Gastrocnemius medialis (tissue), 4 donors: ENCODE data around the gene PARP8. TPM values are rescaled to one million over a fixed set of nuclear protein-coding genes. Genes with fewer than 3 reads are reported as not detected.

Experiments
- ATAC-seq, 2 donors: fragments of 150-250 bp; one replicate each; pipeline ENCODE4 v1.9.1; 2016
- DNase-seq, 2 donors: peaks; one replicate each; pipeline ENCODE4 v3.0.0-alpha.2; 2019
- H3K27ac ChIP-seq, 4 donors: fragments of 200-600 bp; sonication (generic); 1 replicate in 1 of 4; 2 replicates in 3 of 4; pipeline ENCODE4 v1.5.1; 2016 to 2018; ENCODE audit warnings: mild to moderate bottlenecking in 2 of 4, moderate library complexity in 1 of 4
- H3K27me3 ChIP-seq, 3 donors: fragments of 200-600 bp; sonication (generic) in 2 of 3; 1 replicate in 1 of 3; 2 replicates in 2 of 3; pipeline versions ENCODE4 v1.5.1 to v1.6.0; 2016 to 2019; ENCODE audit warnings: mild to moderate bottlenecking in 1 of 3, moderate library complexity in 1 of 3
- H3K36me3 ChIP-seq, 2 donors: fragments of 200-600 bp; sonication (generic) in 1 of 2; one replicate each; pipeline ENCODE4 v1.5.1; 2017 to 2018
- H3K4me1 ChIP-seq, 2 donors: fragments of 200-600 bp; sonication (generic) in 1 of 2; one replicate each; pipeline ENCODE4 v1.5.1; 2016 to 2017; ENCODE audit warnings: mild to moderate bottlenecking in 2 of 2
- H3K4me3 ChIP-seq, 4 donors: fragments of 200-600 bp; sonication (generic) in 3 of 4; 1 replicate in 1 of 4; 2 replicates in 3 of 4; pipeline ENCODE4 v1.5.1; 2016 to 2019; ENCODE audit warnings: mild to moderate bottlenecking in 2 of 4
- H3K9me3 ChIP-seq, 3 donors: fragments of 200-600 bp; sonication (generic) in 2 of 3; 1 replicate in 1 of 3; 2 replicates in 2 of 3; pipeline ENCODE4 v1.5.1; 2016 to 2019
- POLR2A ChIP-seq, 2 donors: fragments of 450-650 bp; IDR thresholded peaks; one replicate each; pipeline ENCODE4 v1.6.1; 2017; ENCODE audit warnings: antibody characterized with exemption in 2 of 2, mild to moderate bottlenecking in 2 of 2, moderate library complexity in 2 of 2
- in situ Hi-C, 4 donors: fragments of 200-750 bp; cut with MboI; loops; one replicate each; pipeline versions ENCODE4 v1.15.0 to v1.8.0; 2017; ENCODE audit warnings: low sequenced_read_pairs in 4 of 4
- intact Hi-C: fragments of 100-400 bp; cut with DNase I; formaldehyde crosslinking; loops from one replicate; pipeline ENCODE4 v1.15.1; 2023; ENCODE audit warnings: low total_unique reads
- total RNA-seq, 4 donors: library from RNA; depleted of rRNA; stranded (reverse); fragments of >200 nt; gene quantifications; one replicate each; pipeline versions ENCODE4 v1.1.0 to v1.2.3, GENCODE V29; 2016
- TF ChIP-seq, protein P1 (sequence below), 5 experiments: fragments of 450-650 bp in 3 of 5; fragments of 200-600 bp in 2 of 5; sonication (generic) in 2 of 5; IDR thresholded peaks in 4 of 5; conservative IDR thresholded peaks in 1 of 5; 1 replicate in 4 of 5; 2 replicates in 1 of 5; pipeline ENCODE4 v1.5.1; 2016 to 2019; ENCODE audit warnings: antibody characterized with exemption in 5 of 5, mild to moderate bottlenecking in 3 of 5, moderate library complexity in 3 of 5

PARP8 gene
- total RNA-seq, 4 donors from 2014 or later, result 1.0 to 1.9 (median 1.5) TPM

DNA sequence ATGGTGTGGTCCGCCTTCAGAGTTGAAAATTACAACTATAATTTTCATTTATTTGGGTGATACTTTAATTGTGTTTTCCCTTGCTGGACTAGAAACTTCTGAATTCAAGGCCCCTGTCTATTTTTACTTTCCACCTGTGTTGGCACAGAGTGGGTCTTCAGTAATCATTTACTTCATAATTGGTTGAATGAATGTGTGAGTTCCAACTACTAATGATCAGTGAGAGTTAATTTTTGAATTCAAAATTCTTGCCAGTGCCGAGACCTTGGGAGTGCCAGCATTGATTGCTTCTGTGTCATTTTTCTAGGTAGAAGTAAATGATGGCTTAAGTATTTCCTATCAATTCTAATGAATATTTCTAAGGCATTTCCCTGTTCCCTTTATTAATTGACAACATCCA, 61.4 kb downstream of the PARP8 start:
- Histone ChIP-seq H3K9me3 (no peaks in the 10 kb centered on the region), H3K27me3 (no peaks in the 10 kb centered on the region), H3K4me1 (no peaks in the 10 kb centered on the region), H3K27ac (no peak overlapping the region), H3K4me3 (no peak overlapping the region), H3K36me3 (no peaks in the 10 kb centered on the region)
- TF ChIP-seq, protein P1, sequence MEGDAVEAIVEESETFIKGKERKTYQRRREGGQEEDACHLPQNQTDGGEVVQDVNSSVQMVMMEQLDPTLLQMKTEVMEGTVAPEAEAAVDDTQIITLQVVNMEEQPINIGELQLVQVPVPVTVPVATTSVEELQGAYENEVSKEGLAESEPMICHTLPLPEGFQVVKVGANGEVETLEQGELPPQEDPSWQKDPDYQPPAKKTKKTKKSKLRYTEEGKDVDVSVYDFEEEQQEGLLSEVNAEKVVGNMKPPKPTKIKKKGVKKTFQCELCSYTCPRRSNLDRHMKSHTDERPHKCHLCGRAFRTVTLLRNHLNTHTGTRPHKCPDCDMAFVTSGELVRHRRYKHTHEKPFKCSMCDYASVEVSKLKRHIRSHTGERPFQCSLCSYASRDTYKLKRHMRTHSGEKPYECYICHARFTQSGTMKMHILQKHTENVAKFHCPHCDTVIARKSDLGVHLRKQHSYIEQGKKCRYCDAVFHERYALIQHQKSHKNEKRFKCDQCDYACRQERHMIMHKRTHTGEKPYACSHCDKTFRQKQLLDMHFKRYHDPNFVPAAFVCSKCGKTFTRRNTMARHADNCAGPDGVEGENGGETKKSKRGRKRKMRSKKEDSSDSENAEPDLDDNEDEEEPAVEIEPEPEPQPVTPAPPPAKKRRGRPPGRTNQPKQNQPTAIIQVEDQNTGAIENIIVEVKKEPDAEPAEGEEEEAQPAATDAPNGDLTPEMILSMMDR (IDR thresholded peaks at IDR 0.05 in 4 of 5, conservative IDR thresholded peaks at IDR 0.05 in 1 of 5), result no peak
- TF ChIP-seq POLR2A (IDR thresholded peaks at IDR 0.05), result no peak
- intact Hi-C loops (no loop called here), in situ Hi-C loops (no loop called here)
- ATAC-seq (no peak), DNase-seq (no peak)

DNA sequence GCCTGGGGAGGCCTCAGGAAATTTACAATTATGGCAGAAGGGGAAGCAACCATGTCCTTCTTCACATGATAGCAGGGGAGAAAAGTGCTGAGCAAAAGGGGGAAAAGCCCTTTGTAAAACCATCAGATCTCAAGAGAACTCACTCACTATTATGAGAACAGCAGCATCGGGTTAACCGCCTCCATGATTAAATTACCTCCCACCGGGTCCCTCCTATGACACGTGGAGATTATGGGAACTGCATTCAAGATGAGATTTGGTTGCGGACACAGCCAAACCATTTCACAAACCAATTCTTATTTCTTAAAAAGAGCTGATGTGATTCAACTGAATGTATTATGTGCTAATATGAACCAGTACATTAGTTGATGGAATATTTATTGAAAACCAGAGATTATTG, 63.9 kb downstream of the PARP8 start:
- Histone ChIP-seq H3K4me1 (no peaks in the 10 kb centered on the region), H3K27ac (no peak overlapping the region), H3K4me3 (no peak overlapping the region), H3K36me3 (no peaks in the 10 kb centered on the region), H3K9me3 (no peaks in the 10 kb centered on the region), H3K27me3 (no peaks in the 10 kb centered on the region)
- no peak for ATAC-seq
- in situ Hi-C loops (no loop called here), intact Hi-C loops (no loop called here)
- no peak for DNase-seq
- TF ChIP-seq POLR2A (IDR thresholded peaks at IDR 0.05), result no peak
- TF ChIP-seq, protein P1 (IDR thresholded peaks at IDR 0.05 in 4 of 5, conservative IDR thresholded peaks at IDR 0.05 in 1 of 5), result no peak

DNA sequence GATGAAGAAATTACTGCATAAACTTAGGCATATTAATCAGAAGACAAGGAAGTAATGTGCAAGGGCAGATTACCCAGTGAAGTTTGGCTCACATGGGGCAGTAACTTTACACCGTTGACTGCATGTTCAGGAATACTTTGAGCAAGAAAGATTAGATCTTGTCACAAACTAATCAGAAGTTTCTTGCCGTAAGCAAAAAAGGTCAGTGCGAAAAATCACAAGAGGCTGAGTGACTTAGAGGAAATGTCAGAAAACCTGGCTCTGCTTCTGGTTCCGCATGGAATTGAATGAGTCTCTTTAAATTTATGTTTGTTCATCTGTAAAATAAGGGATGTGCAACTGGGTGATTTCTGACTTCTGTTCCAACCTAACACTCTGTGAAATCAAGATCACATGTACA, 64.4 kb downstream of the PARP8 start:
- intact Hi-C loops, result no loop called here
- no peaks in the 10 kb centered on the region for H3K9me3 ChIP-seq
- DNase-seq, result no peak

DNA sequence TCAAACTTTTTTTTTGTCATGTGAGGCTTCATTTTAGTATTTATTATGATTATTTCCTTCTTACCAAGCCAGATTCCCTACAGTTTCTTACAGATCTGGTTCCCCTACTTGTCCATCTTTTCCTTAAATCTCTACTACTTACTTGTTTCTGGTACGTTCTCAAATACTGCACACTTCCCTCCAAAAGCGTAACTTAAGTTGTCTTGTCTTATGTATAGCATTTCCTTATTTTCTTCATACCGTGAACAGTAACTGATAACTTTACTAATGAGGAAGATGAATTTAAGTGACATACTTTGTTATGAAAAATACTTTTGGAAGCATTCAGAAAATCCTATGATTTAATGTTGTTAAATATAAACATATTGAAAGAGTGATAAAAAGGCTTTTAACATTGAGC, 67.3 kb downstream of the PARP8 start:
- DNase-seq (no peak), ATAC-seq (no peak)
- in situ Hi-C loops (no loop called here), intact Hi-C loops (no loop called here)
- H3K36me3 ChIP-seq, result no peaks in the 10 kb centered on the region
- no peak for TF ChIP-seq POLR2A (IDR thresholded peaks at IDR 0.05)
- TF ChIP-seq, protein P1 (IDR thresholded peaks at IDR 0.05 in 4 of 5, conservative IDR thresholded peaks at IDR 0.05 in 1 of 5), result no peak
- H3K4me1 ChIP-seq, result no peaks in the 10 kb centered on the region
- no peak overlapping the region for H3K27ac ChIP-seq
- no peaks in the 10 kb centered on the region for H3K27me3 ChIP-seq
- no peak overlapping the region for H3K4me3 ChIP-seq
- H3K9me3 ChIP-seq, result no peaks in the 10 kb centered on the region

More for the DNA sequence above, 64.4 kb downstream of the PARP8 start:
- no peaks in the 10 kb centered on the region for H3K4me1 ChIP-seq
- no peaks in the 10 kb centered on the region for H3K36me3 ChIP-seq
- H3K27ac ChIP-seq, result no peak overlapping the region
- TF ChIP-seq, protein P1 (IDR thresholded peaks at IDR 0.05 in 4 of 5, conservative IDR thresholded peaks at IDR 0.05 in 1 of 5), result no peak
- TF ChIP-seq POLR2A (IDR thresholded peaks at IDR 0.05), result no peak
- no peak overlapping the region for H3K4me3 ChIP-seq
- no peak for ATAC-seq
- in situ Hi-C loops, result no loop called here
- H3K27me3 ChIP-seq, result no peaks in the 10 kb centered on the region

DNA sequence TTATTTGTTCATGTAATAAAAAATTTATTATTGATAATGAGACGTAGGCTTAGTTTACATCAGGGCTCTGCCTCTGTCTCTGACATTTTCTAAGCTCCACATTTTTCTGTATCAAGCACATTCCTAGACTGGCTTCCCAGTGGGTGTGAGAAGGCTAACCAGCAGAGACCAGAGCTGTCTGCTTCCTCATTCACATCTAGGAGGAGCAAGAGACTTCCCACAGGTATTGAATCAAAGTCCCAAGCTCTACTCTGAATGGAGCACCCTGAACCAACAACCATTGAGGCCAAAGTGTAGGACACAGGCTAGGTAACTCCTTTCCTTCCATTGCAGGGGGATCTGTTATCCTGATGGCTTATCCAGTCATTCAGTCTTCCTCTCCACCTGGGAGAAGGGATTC, 72.4 kb downstream of the PARP8 start:
- TF ChIP-seq, protein P1 (IDR thresholded peaks at IDR 0.05 in 4 of 5, conservative IDR thresholded peaks at IDR 0.05 in 1 of 5), result no peak
- no peak for TF ChIP-seq POLR2A (IDR thresholded peaks at IDR 0.05)
- Histone ChIP-seq H3K4me1 (no peaks in the 10 kb centered on the region), H3K27ac (no peak overlapping the region), H3K9me3 (no peaks in the 10 kb centered on the region), H3K27me3 (no peaks in the 10 kb centered on the region), H3K36me3 (no peaks in the 10 kb centered on the region), H3K4me3 (no peak overlapping the region)
- DNase-seq (no peak), ATAC-seq (no peak)
- in situ Hi-C loops, result no loop called here
- intact Hi-C loops, result no loop called here
